ENCODE data around the gene SPAG7.
A peak's percentile ranks its signal among the peaks of the same experiment; 100 is the strongest.

SPAG7 gene

DNA sequence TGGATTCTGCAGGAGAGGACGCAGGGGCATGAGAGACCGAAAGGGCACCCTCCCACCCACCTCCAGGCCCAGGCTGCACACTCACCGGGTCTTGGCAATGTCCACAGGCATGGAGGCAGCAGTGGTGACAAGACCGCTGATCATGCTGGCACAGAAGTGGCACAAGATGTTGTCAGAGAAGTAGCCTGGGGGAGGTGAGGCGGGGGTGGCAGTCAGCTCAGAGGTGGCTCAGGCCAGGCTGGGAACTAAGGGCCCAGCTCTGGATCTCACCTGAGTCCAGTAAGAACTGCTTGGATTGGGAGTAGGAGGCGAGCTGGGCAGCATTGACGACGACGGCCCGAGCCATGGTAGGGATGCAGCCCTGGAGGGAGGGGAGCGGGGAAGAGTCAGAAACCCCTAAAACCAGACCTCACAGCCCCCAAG lies 29.5 kb downstream of the SPAG7 start:
- TF ChIP-seq, protein P1, sequence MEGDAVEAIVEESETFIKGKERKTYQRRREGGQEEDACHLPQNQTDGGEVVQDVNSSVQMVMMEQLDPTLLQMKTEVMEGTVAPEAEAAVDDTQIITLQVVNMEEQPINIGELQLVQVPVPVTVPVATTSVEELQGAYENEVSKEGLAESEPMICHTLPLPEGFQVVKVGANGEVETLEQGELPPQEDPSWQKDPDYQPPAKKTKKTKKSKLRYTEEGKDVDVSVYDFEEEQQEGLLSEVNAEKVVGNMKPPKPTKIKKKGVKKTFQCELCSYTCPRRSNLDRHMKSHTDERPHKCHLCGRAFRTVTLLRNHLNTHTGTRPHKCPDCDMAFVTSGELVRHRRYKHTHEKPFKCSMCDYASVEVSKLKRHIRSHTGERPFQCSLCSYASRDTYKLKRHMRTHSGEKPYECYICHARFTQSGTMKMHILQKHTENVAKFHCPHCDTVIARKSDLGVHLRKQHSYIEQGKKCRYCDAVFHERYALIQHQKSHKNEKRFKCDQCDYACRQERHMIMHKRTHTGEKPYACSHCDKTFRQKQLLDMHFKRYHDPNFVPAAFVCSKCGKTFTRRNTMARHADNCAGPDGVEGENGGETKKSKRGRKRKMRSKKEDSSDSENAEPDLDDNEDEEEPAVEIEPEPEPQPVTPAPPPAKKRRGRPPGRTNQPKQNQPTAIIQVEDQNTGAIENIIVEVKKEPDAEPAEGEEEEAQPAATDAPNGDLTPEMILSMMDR (IDR thresholded peaks at IDR 0.05; ENCODE audit: low read depth, low read length, missing control alignments) = no peak
- no peak for DNase-seq (ENCODE audit: extremely low read depth, low read depth)
- H3K4me3 ChIP-seq (replicated peaks; ENCODE audit: low read depth, low read length) = peak overlapping the region; percentile 99

- H3K4me3 ChIP-seq (replicated peaks; ENCODE audit: low read depth, low read length) = no peak overlapping the region
- DNase-seq (ENCODE audit: extremely low read depth, low read depth) = no peak
- TF ChIP-seq, protein P1 (IDR thresholded peaks at IDR 0.05; ENCODE audit: low read depth, low read length, missing control alignments) = no peak
Observed at GRCh38 chr17:4937553-4937952, 30.1 kb downstream of the SPAG7 start.

GRCh38 chr17:4936436-4936835 lies 31.2 kb downstream of the SPAG7 start:
- H3K4me3 ChIP-seq (replicated peaks; ENCODE audit: low read depth, low read length) = no peak overlapping the region
- DNase-seq (ENCODE audit: extremely low read depth, low read depth) = no peak
- TF ChIP-seq, protein P1 (IDR thresholded peaks at IDR 0.05; ENCODE audit: low read depth, low read length, missing control alignments) = no peak

- TF ChIP-seq, protein P1 (IDR thresholded peaks at IDR 0.05; ENCODE audit: low read depth, low read length, missing control alignments) = no peak
- DNase-seq (ENCODE audit: extremely low read depth, low read depth) = no peak
- H3K4me3 ChIP-seq (replicated peaks; ENCODE audit: low read depth, low read length) = no peak overlapping the region
Observed at GRCh38 chr17:4935650-4936049, 32.0 kb downstream of the SPAG7 start.

DNA sequence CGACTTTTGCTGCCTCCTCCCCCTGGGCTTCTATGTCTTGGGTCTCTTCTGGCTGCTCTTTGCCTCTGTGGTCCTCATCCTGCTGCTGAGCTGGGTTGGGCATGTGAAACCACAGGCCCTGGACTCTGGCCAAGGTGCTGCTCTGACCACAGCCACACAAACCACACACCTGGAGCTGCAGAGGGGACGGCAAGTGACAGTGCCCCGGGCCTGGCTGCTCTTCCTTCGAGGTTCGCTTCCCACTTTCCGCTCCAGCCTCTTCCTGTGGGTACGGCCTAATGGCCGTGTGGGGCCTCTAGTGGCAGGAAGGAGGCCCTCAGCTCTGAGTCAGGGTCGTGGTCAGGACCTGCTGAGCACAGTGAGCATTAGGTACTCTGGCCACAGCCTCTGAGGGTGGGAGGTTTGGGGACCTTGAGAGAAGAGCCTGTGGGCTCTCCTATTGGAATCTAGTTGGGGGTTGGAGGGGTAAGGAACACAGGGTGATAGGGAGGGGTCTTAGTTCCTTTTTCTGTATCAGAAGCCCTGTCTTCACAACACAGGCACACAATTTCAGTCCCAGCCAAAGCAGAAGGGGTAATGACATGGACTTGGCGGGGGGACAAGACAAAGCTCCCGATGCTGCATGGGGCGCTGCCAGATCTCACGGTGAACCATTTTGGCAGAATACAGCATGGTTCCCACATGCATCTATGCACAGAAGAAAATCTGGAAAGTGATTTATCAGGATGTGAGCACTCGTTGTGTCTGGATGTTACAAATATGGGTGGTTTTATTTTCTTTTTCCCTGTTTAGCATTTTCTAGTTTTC lies 33.2 kb downstream of the SPAG7 start:
- TF ChIP-seq, protein P1 (IDR thresholded peaks at IDR 0.05; ENCODE audit: low read depth, low read length, missing control alignments) = peak; percentile 41
- H3K4me3 ChIP-seq (replicated peaks; ENCODE audit: low read depth, low read length) = no peak overlapping the region
- no peak for DNase-seq (ENCODE audit: extremely low read depth, low read depth)

- no peak overlapping the region for H3K4me3 ChIP-seq (replicated peaks; ENCODE audit: low read depth, low read length)
- TF ChIP-seq, protein P1 (IDR thresholded peaks at IDR 0.05; ENCODE audit: low read depth, low read length, missing control alignments) = no peak
- no peak for DNase-seq (ENCODE audit: extremely low read depth, low read depth)
Observed at GRCh38 chr17:4933646-4934045, 34.0 kb downstream of the SPAG7 start.
